Calu3 (cell line): ENCODE measurements around the gene STX10. TPM values are rescaled to one million over a fixed set of nuclear protein-coding genes. Genes with fewer than 3 reads are reported as not detected.
A peak's percentile ranks its signal among the peaks of the same experiment; 100 is the strongest.

Source experiments
- BruUV-seq: library from RNA; stranded (reverse); fragments of 400-500 nt; replicated peaks from 2 replicates; lab custom pipeline; 2021; lab: Mats Ljungman, UMichigan
- CTCF ChIA-PET: fragments of 300-600 bp; sonication (Branson Sonifier 250); formaldehyde crosslinking; loops from one replicate; lab custom pipeline; 2022; ENCODE audit warnings: antibody characterized with exemption; lab: Charles Lee
- DNase-seq: peaks from one replicate; pipeline ENCODE4 v3.0.0; 2022
- H3K27ac Mint-ChIP-seq: one replicate; pipeline ENCODE4 v1.8.0; 2022; ENCODE audit warnings: mixed read lengths; ENCODE audit not compliant: unreplicated experiment
- H3K27me3 Mint-ChIP-seq: one replicate; pipeline ENCODE4 v1.8.0; 2022; ENCODE audit warnings: mixed read lengths; ENCODE audit not compliant: unreplicated experiment
- H3K36me3 Mint-ChIP-seq: one replicate; pipeline ENCODE4 v1.8.0; 2022; ENCODE audit warnings: mild to moderate bottlenecking, moderate library complexity, mixed read lengths; ENCODE audit not compliant: insufficient read depth, unreplicated experiment
- H3K4me1 Mint-ChIP-seq: one replicate; pipeline ENCODE4 v1.8.0; 2022; ENCODE audit warnings: mild to moderate bottlenecking, low read depth, mixed read lengths; ENCODE audit not compliant: unreplicated experiment
- H3K4me3 Mint-ChIP-seq: one replicate; pipeline ENCODE4 v1.8.0; 2022; ENCODE audit warnings: mild to moderate bottlenecking, low read depth, moderate library complexity, mixed read lengths; ENCODE audit not compliant: unreplicated experiment
- H3K9me3 Mint-ChIP-seq: one replicate; pipeline ENCODE4 v1.8.0; 2022; ENCODE audit warnings: low read depth, mixed read lengths; ENCODE audit not compliant: unreplicated experiment
- CTCF ChIP-seq: fragments of 200-600 bp; IDR thresholded peaks from one replicate; pipeline ENCODE4 v1.8.0; 2022; ENCODE audit warnings: antibody characterized with exemption; ENCODE audit not compliant: unreplicated experiment
- intact Hi-C: fragments of 100-400 bp; cut with micrococcal nuclease; formaldehyde crosslinking; loops from one replicate; pipeline ENCODE4 v1.10.0; 2022; ENCODE audit not compliant: unreplicated experiment
- total RNA-seq: library from RNA; stranded (reverse); gene quantifications from 2 replicates; pipeline ENCODE4 v1.2.3, GENCODE V29; 2022

Gene STX10
- total RNA-seq, 1 experiment from 2014 or later, result 52.3 TPM

GRCh38 chr19:13112555-13112954 is 37.6 kb downstream of the STX10 start:
- no peak for TF ChIP-seq CTCF
- Mint-ChIP-seq H3K27ac (no peak overlapping the region), H3K4me1 (peaks cover 9% of the 10 kb centered on the region), H3K9me3 (no peaks in the 10 kb centered on the region), H3K4me3 (no peak overlapping the region), H3K27me3 (no peaks in the 10 kb centered on the region), H3K36me3 (peaks cover 44% of the 10 kb centered on the region)
- BruUV-seq, result no TSS peak
- intact Hi-C loops, result no loop called here
- no peak for DNase-seq
- CTCF ChIA-PET, result no interaction called here

GRCh38 chr19:13110099-13110610 is 40.0 kb downstream of the STX10 start:
- Mint-ChIP-seq H3K27ac (no peak overlapping the region), H3K36me3 (peaks cover 31% of the 10 kb centered on the region), H3K9me3 (no peaks in the 10 kb centered on the region), H3K27me3 (no peaks in the 10 kb centered on the region), H3K4me1 (peaks cover under 1% of the 10 kb centered on the region), H3K4me3 (no peak overlapping the region)
- TF ChIP-seq CTCF, result no peak
- BruUV-seq, result no TSS peak
- CTCF ChIA-PET, result no interaction called here
- no peak for DNase-seq
- intact Hi-C loops, result no loop called here

GRCh38 chr19:13109361-13110098 is 40.6 kb downstream of the STX10 start:
- Mint-ChIP-seq H3K27me3 (no peaks in the 10 kb centered on the region), H3K9me3 (no peaks in the 10 kb centered on the region), H3K36me3 (peaks cover 30% of the 10 kb centered on the region), H3K4me1 (no peaks in the 10 kb centered on the region), H3K27ac (no peak overlapping the region), H3K4me3 (no peak overlapping the region)
- CTCF ChIA-PET, result interaction anchor here (0.6 kb wide), 1 partner anchor 26 kb away, joined by 3 read pairs; no protein-coding TSS in a partner anchor
- BruUV-seq, result no TSS peak
- no peak for DNase-seq
- no peak for TF ChIP-seq CTCF
- intact Hi-C loops, result no loop called here

- no peaks in the 10 kb centered on the region for H3K9me3 Mint-ChIP-seq
- no peak overlapping the region for H3K27ac Mint-ChIP-seq
- TF ChIP-seq CTCF, result no peak
- CTCF ChIA-PET, result interaction anchor here (0.7 kb wide), 1 partner anchor 234 kb away, joined by 5 read pairs; no protein-coding TSS in a partner anchor
- no peak overlapping the region for H3K4me3 Mint-ChIP-seq
- no peak for DNase-seq
- H3K27me3 Mint-ChIP-seq, result no peaks in the 10 kb centered on the region
- intact Hi-C loops, result loop anchor here (5.0 kb wide), 1 partner anchor 157 kb away; no protein-coding TSS in a partner anchor
- TSS peak; percentile 26 for BruUV-seq
- no peaks in the 10 kb centered on the region for H3K4me1 Mint-ChIP-seq
- H3K36me3 Mint-ChIP-seq, result peaks cover 20% of the 10 kb centered on the region
Measured at GRCh38 chr19:13104848-13105711, 45.1 kb downstream of the STX10 start.
